Measurements from ENCODE around the gene RETREG3.

Gene RETREG3

GRCh38 chr17:42564815-42565522, 44.2 kb downstream of the RETREG3 start:
- ATAC-seq (ENCODE audit: low read depth): no peak
- H3K36me3 ChIP-seq (ENCODE audit: low read depth): peaks cover 49% of the 10 kb centered on the region
- no peak for DNase-seq (ENCODE audit: low spot score)
- H3K4me3 ChIP-seq (ENCODE audit: severe bottlenecking): no peak overlapping the region
- peaks cover 2% of the 10 kb centered on the region for H3K4me1 ChIP-seq (ENCODE audit: insufficient read depth, poor library complexity, severe bottlenecking)
- no peak overlapping the region for H3K27ac ChIP-seq (ENCODE audit: poor library complexity, severe bottlenecking)
- TF ChIP-seq CTCF (IDR thresholded peaks at IDR 0.05; ENCODE audit: poor library complexity, severe bottlenecking): no peak
- H3K27me3 ChIP-seq (ENCODE audit: insufficient read depth, poor library complexity, severe bottlenecking): no peaks in the 10 kb centered on the region
- H3K9me3 ChIP-seq (ENCODE audit: severe bottlenecking): no peaks in the 10 kb centered on the region

GRCh38 chr17:42563950-42564349, 45.2 kb downstream of the RETREG3 start:
- no peak for TF ChIP-seq CTCF (IDR thresholded peaks at IDR 0.05; ENCODE audit: poor library complexity, severe bottlenecking)
- Histone ChIP-seq H3K27ac (ENCODE audit: poor library complexity, severe bottlenecking) (peak overlapping the region; percentile 72), H3K4me3 (ENCODE audit: severe bottlenecking) (no peak overlapping the region), H3K27me3 (ENCODE audit: insufficient read depth, poor library complexity, severe bottlenecking) (no peaks in the 10 kb centered on the region), H3K9me3 (ENCODE audit: severe bottlenecking) (no peaks in the 10 kb centered on the region), H3K36me3 (ENCODE audit: low read depth) (peaks cover 39% of the 10 kb centered on the region), H3K4me1 (ENCODE audit: insufficient read depth, poor library complexity, severe bottlenecking) (peaks cover 2% of the 10 kb centered on the region)
- no peak for ATAC-seq (ENCODE audit: low read depth)
- no peak for DNase-seq (ENCODE audit: low spot score)

GRCh38 chr17:42563543-42563942, 45.6 kb downstream of the RETREG3 start:
- no peak overlapping the region for H3K4me3 ChIP-seq (ENCODE audit: severe bottlenecking)
- TF ChIP-seq CTCF (IDR thresholded peaks at IDR 0.05; ENCODE audit: poor library complexity, severe bottlenecking): no peak
- H3K4me1 ChIP-seq (ENCODE audit: insufficient read depth, poor library complexity, severe bottlenecking): peaks cover 2% of the 10 kb centered on the region
- ATAC-seq (ENCODE audit: low read depth) (no peak), DNase-seq (ENCODE audit: low spot score) (no peak)
- H3K9me3 ChIP-seq (ENCODE audit: severe bottlenecking): no peaks in the 10 kb centered on the region
- peak overlapping the region; percentile 72 for H3K27ac ChIP-seq (ENCODE audit: poor library complexity, severe bottlenecking)
- H3K36me3 ChIP-seq (ENCODE audit: low read depth): peaks cover 35% of the 10 kb centered on the region
- H3K27me3 ChIP-seq (ENCODE audit: insufficient read depth, poor library complexity, severe bottlenecking): no peaks in the 10 kb centered on the region

GRCh38 chr17:42563143-42563509, 46.0 kb downstream of the RETREG3 start:
- Histone ChIP-seq H3K4me1 (ENCODE audit: insufficient read depth, poor library complexity, severe bottlenecking) (peaks cover 2% of the 10 kb centered on the region), H3K27me3 (ENCODE audit: insufficient read depth, poor library complexity, severe bottlenecking) (no peaks in the 10 kb centered on the region), H3K9me3 (ENCODE audit: severe bottlenecking) (no peaks in the 10 kb centered on the region), H3K27ac (ENCODE audit: poor library complexity, severe bottlenecking) (peak overlapping the region; percentile 72), H3K36me3 (ENCODE audit: low read depth) (peaks cover 31% of the 10 kb centered on the region), H3K4me3 (ENCODE audit: severe bottlenecking) (peak overlapping the region; percentile 93)
- ATAC-seq (ENCODE audit: low read depth): no peak
- TF ChIP-seq CTCF (IDR thresholded peaks at IDR 0.05; ENCODE audit: poor library complexity, severe bottlenecking): no peak
- DNase-seq (ENCODE audit: low spot score): no peak

- no peaks in the 10 kb centered on the region for H3K27me3 ChIP-seq (ENCODE audit: insufficient read depth, poor library complexity, severe bottlenecking)
- no peaks in the 10 kb centered on the region for H3K9me3 ChIP-seq (ENCODE audit: severe bottlenecking)
- H3K36me3 ChIP-seq (ENCODE audit: low read depth): peaks cover 29% of the 10 kb centered on the region
- no peak for DNase-seq (ENCODE audit: low spot score)
- H3K4me1 ChIP-seq (ENCODE audit: insufficient read depth, poor library complexity, severe bottlenecking): peaks cover 2% of the 10 kb centered on the region
- H3K4me3 ChIP-seq (ENCODE audit: severe bottlenecking): peak overlapping the region; percentile 93
- H3K27ac ChIP-seq (ENCODE audit: poor library complexity, severe bottlenecking): peak overlapping the region; percentile 72
- TF ChIP-seq CTCF (IDR thresholded peaks at IDR 0.05; ENCODE audit: poor library complexity, severe bottlenecking): no peak
- ATAC-seq (ENCODE audit: low read depth): peak; percentile 31
These were observed 46.6 kb downstream of the RETREG3 start for GRCh38 chr17:42562388-42563142.
